Ovary (tissue), 3 donors: ENCODE results near the gene SAV1.

Experiments
- EP300 ChIP-seq: sonication (generic); formaldehyde crosslinking; IDR thresholded peaks from one replicate; pipeline ENCODE4 v1.6.1; 2017; ENCODE audit warnings: antibody characterized with exemption
- POLR2A ChIP-seq: fragments of 450-650 bp; IDR thresholded peaks from one replicate; pipeline ENCODE4 v1.6.1; 2017; ENCODE audit warnings: antibody characterized with exemption, mild to moderate bottlenecking, moderate library complexity
- TF ChIP-seq, protein P1 (sequence below), 3 donors: fragments of 450-650 bp in 2 of 3; fragments of 200-600 bp in 1 of 3; IDR thresholded peaks; one replicate each; pipeline versions ENCODE4 v1.5.1 to v1.8.0; 2016 to 2022; ENCODE audit warnings: antibody characterized with exemption in 3 of 3, mild to moderate bottlenecking in 1 of 3
- donor health status: DM: no; HTN: no; CAD: no.

DNA sequence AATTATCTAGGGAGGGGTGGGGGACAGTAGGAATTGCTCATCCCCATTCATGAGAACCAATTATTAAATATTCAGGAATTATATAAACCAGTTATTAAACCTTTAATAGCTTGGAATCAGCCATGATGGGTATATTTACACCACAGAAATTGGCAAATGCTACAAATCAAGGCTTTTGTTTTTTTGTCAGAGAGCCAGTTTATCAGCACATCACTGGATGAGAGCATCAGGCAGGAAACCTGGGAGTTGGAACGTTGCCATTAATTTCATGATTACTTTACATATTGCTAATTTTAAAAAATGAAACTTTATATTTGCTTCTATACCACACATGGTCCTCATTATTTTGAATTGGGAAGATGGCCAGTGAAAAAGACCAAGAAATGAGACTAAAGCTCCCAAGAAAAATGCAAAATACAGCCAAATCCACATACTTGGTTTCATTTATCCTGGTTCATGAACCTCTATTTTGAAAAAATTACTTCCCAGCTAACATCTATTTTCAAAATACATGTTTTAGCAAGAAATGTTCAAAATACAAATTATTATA is 59.7 kb downstream of the SAV1 start:
- TF ChIP-seq EP300 (no peak), POLR2A (no peak)
- TF ChIP-seq, protein P1, sequence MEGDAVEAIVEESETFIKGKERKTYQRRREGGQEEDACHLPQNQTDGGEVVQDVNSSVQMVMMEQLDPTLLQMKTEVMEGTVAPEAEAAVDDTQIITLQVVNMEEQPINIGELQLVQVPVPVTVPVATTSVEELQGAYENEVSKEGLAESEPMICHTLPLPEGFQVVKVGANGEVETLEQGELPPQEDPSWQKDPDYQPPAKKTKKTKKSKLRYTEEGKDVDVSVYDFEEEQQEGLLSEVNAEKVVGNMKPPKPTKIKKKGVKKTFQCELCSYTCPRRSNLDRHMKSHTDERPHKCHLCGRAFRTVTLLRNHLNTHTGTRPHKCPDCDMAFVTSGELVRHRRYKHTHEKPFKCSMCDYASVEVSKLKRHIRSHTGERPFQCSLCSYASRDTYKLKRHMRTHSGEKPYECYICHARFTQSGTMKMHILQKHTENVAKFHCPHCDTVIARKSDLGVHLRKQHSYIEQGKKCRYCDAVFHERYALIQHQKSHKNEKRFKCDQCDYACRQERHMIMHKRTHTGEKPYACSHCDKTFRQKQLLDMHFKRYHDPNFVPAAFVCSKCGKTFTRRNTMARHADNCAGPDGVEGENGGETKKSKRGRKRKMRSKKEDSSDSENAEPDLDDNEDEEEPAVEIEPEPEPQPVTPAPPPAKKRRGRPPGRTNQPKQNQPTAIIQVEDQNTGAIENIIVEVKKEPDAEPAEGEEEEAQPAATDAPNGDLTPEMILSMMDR (IDR thresholded peaks at IDR 0.05), result no peak
